GM12874 (cell line): ENCODE results near the gene OTC.

ENCODE experiments used
- CTCF ChIP-seq: IDR thresholded peaks from 2 replicates; pipeline ENCODE4 v1.5.1; 2011; ENCODE audit warnings: low read depth, mild to moderate bottlenecking, control low read depth, low read length, moderate library complexity; ENCODE audit not compliant: insufficient read depth

Gene OTC

DNA sequence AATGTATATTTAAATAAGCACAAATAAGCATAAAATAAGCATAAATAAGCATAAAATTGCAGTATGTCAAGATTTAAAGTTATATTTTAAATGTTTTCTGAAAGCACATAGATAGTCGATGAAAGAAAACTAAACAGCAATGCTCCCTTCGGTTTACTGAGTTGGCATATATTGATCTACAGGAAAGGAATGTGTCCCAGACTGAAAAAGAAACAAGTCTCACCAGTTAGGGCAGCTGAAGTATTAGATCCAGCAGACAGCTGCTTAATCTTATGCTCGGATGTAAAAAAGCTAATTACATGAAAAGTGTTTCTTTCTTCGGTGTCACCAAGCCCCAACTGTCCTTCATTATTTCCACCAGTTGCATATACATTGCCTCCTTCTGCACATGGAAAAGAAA is 33.8 kb upstream of the OTC start:
- TF ChIP-seq CTCF, result no peak

- no peak for TF ChIP-seq CTCF
These were observed 31.6 kb upstream of the OTC start for GRCh38 chrX:38320819-38321218.

DNA sequence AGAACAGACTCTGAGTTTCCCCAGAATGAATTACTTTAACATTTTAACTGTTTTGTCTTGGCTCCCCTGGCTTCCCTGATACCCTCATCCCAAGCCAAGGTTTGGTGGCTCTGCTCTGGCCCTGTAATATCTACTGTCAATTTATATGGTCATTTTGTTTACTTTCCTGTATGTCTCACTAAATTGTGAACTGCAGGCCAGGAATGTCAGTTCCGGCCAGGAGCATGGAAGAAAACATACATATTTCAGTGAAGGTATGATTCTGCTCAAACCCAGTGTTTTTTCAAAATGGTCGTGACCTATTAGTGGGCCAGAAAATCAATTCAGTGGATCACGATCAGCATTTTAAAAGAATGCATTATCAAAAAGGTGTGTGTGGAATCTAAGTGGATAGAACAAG is 26.3 kb upstream of the OTC start:
- TF ChIP-seq CTCF, result no peak

DNA sequence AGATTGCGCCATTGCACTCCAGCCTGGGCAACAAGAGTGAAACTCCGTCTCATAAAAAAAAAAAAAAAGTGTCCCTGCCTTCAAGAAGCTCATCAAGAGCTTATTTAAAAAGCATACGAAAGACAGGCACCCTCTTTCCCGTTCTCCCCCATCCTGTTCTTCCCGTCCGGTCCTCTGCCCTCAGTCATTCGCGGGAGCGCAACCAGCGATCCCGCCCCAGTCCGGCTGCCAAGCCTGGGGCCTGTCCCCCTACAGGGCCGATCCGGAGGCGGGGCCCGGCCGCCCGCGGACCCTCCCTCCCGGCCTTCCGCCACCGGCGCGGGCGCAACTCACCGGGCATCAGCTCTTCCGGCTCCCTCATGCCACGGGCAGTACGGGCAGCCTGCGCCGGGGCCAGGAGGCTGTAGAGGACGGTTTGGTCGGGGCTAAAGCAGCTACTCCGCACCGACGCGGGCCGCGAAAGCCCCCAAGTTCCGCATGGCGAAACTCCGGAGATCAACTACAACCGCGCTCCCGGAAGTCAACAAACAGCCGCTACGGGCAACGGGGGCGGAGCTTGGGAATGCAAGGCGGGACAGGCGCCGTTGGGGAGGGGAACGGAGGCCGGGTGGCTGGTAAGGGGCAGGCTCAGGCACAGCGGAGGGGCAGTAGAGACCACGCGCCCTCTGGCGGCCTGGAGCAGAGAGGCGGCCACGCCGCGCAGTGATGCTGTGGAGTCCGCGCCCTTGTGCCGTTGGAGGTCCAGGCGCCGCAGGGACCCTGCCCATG is 25.2 kb upstream of the OTC start, which contains the start of gene RPGR:
Gene RPGR, minus strand, starts transcription at position 503 of the 768 bp plus-strand sequence. Its CDS starts 142 bp downstream, at position 361.
- TF ChIP-seq CTCF, result peak; percentile 80

- no peak for TF ChIP-seq CTCF
These were observed 24.7 kb upstream of the OTC start for GRCh38 chrX:38327775-38328081.

- TF ChIP-seq CTCF, result no peak
These were observed 19.9 kb upstream of the OTC start for GRCh38 chrX:38332505-38332904.

- TF ChIP-seq CTCF, result no peak
These were observed 17.0 kb upstream of the OTC start for GRCh38 chrX:38335382-38335781.
